GM19043 (cell line): Measurements from ENCODE around the gene SYT13.

Source experiments
- ATAC-seq: cut with Tn5 transposase; IDR thresholded peaks from one replicate; pipeline ENCODE4 v1.9.1; 2021; ENCODE audit warnings: low read depth; ENCODE audit not compliant: unreplicated experiment

Gene SYT13, protein sequence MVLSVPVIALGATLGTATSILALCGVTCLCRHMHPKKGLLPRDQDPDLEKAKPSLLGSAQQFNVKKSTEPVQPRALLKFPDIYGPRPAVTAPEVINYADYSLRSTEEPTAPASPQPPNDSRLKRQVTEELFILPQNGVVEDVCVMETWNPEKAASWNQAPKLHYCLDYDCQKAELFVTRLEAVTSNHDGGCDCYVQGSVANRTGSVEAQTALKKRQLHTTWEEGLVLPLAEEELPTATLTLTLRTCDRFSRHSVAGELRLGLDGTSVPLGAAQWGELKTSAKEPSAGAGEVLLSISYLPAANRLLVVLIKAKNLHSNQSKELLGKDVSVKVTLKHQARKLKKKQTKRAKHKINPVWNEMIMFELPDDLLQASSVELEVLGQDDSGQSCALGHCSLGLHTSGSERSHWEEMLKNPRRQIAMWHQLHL

DNA sequence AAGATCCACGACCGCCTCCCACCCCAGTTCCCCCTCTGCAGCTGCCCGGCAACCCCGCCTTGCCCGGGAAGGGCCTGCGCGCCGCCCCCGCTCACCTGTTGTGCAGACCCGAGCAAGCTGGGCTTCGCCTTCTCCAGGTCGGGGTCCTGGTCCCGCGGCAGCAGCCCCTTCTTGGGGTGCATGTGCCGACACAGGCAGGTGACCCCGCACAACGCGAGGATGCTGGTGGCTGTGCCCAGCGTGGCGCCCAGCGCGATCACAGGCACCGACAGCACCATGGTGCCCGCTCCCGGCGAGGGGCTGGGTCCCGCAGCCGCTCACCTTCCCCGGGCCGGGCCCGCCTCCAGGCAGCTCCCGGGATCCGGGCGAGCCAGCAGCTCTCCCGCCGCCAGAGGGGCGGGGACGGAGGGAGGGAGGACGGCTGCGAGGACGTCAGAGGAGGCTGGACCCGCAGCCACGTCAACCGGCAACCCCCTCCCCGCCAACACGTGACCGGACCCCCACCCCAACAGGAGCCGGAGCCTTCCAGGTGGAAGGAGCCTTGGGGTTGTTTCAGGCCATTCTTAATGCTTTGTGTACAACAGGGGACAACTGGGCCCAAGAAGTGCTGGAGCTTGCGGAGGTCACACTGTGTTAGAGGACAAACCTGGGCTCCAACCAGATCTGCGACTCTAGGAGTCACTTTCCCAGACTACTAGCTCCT lies at the start of gene SYT13:
Gene SYT13, minus strand, starts transcription at position 412 of the 703 bp plus-strand sequence. Its CDS starts 134 bp downstream, at position 278.
- no peak for ATAC-seq

DNA sequence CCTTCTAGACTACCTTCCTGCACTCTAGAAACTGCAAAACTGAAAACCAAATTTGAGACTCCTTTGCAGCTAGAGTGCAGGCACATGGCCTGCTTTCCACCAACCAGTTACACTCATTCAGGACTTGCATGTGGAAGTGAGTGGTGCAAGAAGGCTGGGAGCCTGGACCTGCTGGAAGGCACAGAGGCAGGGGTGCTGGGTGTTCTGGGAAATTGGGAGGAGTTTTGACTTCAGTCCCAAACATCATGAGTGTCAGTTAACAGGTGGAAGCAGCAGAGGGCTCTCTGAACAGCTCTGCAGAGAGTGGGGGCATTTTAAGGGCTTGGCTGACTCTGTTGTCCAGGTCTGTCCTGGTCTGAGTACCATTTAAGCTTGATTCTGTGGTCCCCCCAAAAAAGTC lies 49.3 kb upstream of the SYT13 start:
- ATAC-seq = no peak

GRCh38 chr11:45334836-45335235 lies 48.7 kb upstream of the SYT13 start:
- ATAC-seq = no peak

- ATAC-seq = no peak
Measured at GRCh38 chr11:45334410-45334809, 48.3 kb upstream of the SYT13 start.

DNA sequence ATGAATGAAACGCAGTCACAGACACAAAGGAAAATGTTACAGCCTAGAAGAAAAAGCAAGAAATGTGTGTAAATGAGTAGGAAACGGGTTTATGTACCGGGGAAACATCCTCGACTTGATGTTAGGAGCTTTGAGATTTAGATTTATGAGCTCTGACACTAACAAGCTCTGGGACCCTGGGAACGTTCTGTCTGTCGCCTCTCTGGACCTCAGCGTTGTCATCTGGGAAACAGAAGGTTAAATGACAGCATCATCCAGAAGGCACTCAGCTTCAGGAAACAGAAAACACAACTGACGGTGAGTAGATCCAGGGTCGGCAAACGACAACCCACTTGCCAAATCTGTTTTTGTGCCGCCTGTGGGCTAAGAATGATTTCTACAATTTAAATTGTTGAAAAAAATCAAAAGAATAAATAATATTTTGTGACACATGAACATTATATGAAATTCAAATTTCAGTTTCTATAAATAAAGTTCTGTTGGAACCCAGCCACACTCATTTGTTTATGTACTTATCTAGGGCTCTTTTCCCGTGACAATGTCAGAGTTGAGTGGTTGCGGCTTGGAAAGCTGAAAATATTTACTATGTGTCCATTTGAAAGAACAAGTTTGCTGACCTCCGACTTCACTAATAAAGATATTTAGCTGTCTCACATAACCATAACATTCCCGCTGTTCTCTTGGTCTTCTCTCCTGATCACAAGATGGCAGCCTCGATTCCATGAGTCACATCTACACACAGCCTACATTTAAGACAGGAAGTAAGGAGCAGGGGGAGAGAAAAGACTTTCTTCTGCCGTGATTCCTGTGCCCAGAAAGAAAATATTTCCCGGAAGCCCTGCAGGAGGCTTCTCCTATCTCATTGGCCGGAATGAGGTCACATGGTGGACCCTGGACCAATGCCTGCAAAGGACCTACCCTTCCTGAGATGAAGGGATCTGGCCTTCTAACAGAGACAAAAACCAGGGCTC lies 47.1 kb upstream of the SYT13 start:
- ATAC-seq = no peak

- ATAC-seq = no peak
Measured at GRCh38 chr11:45332276-45332934, 46.3 kb upstream of the SYT13 start.

GRCh38 chr11:45331839-45332238 lies 45.7 kb upstream of the SYT13 start:
- no peak for ATAC-seq

DNA sequence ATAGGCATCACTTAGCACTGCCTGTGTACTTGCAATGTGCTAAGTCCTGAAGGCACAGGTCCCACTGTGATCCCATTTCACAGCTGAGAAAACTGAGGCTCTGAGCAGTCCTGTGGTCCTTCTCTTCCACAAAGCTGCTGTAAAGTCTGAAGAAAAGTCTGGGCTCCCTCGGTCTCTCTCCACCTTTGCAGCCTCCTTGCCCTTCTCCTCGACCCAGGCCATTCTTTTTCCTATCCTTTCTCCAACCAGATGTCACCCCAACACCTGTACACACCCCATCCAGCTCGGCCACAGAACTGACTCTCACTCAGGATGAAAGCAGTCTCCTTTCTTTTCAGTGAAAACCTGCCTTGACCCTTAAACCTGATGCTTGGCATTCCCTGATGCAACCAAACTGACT lies 42.6 kb upstream of the SYT13 start:
- ATAC-seq = no peak

GRCh38 chr11:45324459-45324858 lies 38.3 kb upstream of the SYT13 start:
- no peak for ATAC-seq

GRCh38 chr11:45323601-45324249 lies 37.6 kb upstream of the SYT13 start:
- ATAC-seq = no peak

GRCh38 chr11:45322891-45323600 lies 36.9 kb upstream of the SYT13 start:
- no peak for ATAC-seq

DNA sequence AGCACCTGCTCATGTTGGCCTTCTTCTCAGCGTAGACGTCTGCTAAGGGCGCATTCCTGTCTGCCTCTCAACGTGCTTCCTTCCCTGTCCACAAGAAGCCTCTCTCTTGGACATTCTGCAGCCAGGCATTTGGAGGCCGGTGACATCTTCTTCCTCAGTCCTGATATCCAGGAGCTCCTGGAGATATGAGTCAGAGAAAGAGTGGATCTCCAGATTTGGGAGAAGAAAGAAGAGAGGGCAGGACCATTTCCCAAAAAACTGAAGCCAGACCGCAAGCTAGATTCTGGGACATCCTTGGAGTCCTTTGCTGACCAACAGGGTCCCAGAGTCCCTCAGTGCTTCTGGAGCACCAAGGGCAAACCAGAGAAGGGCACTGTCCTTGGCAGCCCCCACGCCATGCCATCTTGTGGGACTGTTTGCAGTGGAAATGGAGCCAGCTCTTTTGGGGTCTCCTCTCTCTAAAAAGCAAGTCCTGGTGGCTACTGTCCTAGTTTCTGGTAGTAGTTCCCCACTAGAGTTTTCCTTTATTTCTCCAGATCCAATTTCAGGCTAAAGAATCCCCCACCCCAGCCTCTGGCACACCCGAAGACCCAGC lies 36.1 kb upstream of the SYT13 start:
- no peak for ATAC-seq

- ATAC-seq = no peak
Measured at GRCh38 chr11:45321669-45322068, 35.5 kb upstream of the SYT13 start.

DNA sequence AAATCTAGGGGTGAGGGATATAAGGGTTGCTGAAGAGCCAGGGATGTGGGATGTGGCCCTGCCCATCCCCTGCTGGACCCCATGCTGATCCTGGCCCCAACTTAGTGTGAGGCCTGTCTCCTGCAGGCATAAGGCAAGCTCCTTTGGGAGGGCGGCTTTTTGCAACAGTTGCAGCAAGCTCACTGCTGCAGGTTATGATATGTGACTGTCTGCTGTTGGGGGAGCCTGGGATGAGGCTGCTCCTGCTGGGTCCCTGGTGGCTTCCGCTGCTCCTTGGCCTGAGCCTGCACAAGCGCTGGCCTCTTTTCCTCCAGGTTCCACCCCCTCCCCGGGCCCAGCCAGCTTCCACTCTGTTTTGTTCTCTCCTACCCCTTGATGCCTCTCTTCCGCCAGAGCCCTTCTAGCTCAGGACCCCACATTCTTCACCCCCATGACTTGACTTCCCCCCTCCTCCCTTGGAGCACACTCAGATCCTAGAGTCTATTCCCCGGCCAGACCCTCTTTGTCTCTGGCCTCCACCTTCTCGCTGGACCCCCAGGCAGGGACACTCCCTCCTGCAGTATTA lies 35.0 kb upstream of the SYT13 start:
- ATAC-seq = no peak

GRCh38 chr11:45320371-45320770 lies 34.2 kb upstream of the SYT13 start:
- no peak for ATAC-seq

GRCh38 chr11:45319077-45319476 lies 32.9 kb upstream of the SYT13 start:
- ATAC-seq = no peak

DNA sequence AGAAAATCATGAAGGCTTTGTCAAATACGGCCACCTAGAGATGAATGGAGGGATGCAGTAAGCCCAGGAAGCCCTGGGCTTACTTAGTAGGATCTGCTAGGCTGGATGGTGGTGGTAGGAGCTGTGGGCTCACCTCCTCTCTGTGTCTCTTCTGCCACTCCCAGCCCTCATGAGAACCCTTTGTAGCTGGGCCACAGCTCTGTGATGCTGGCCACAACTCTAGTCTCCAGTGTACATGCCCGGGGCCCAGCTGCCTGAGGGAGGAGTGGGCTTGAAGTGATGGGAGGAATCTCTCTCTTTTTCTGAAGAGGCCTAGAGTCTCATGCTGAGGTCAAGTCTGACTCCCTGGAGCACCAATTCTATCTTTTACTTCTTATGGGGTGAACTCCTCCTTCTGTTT lies 32.4 kb upstream of the SYT13 start:
- no peak for ATAC-seq

DNA sequence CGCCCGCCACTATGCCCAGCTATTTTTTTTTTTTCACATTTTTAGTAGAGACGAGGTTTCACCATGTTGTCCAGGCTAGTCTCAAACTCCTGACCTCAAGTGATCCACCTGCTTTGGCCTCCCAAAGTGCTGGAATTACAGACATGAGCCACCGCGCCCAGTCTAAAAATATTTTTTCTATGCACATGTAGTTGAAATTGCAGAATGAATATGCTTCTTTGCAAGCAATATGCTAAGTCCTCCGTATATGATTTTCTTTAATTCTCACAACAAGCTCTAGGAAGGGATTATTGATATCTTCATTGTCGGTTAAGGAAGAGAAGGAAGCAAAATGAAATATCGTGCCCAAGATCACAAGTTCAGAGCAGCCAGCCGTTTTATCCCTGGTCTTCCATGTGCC lies 30.1 kb upstream of the SYT13 start:
- ATAC-seq = no peak
